ENCODE measurements around the gene HOXC11. TPM values are rescaled to one million over a fixed set of nuclear protein-coding genes. Genes with fewer than 3 reads are reported as not detected.

Gene HOXC11
- polyA plus RNA-seq, 3 donors from 2014 or later = not detected

DNA sequence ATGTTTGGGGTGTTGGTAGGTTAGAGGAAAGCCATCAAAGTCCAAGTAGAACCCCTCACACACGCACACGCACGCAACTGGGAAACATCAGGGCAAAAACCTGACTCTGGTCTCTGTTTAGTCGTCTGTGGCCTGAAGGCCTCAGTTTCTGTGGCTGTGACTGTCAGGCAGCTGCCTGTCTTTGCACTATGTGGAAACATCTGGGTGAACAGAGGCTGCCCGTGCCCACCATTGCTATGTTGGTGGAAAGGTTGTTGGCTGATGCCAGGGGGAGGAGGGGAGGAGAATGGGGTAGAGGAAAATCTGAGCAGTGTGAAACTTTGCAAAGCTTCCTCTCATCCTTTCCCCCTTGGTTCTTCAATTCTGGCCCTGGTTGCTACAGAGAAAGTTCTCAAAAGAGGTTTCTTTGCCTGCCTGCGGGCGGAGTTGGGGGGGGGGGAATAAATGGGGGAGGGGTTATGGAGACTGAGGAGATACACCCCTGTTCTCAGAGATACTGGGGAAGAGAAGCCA, 19.5 kb downstream of the HOXC11 start:
- Mint-ChIP-seq H3K4me1 (peaks cover 41 to 53% of the 10 kb centered on the region in 2 donors), H3K4me3 (no peak overlapping the region), H3K9me3 (peaks cover 0 to 10% (median 0%) of the 10 kb centered on the region in 6 donors), H3K27ac (no peak overlapping the region), H3K36me3 (peaks cover 0 to 4% (median 3%) of the 10 kb centered on the region in 3 donors), H3K27me3 (ENCODE audit: low read depth in 3 of 3) (peaks cover 52 to 79% (median 70%) of the 10 kb centered on the region in 3 donors)
- DNase-seq = no peak

DNA sequence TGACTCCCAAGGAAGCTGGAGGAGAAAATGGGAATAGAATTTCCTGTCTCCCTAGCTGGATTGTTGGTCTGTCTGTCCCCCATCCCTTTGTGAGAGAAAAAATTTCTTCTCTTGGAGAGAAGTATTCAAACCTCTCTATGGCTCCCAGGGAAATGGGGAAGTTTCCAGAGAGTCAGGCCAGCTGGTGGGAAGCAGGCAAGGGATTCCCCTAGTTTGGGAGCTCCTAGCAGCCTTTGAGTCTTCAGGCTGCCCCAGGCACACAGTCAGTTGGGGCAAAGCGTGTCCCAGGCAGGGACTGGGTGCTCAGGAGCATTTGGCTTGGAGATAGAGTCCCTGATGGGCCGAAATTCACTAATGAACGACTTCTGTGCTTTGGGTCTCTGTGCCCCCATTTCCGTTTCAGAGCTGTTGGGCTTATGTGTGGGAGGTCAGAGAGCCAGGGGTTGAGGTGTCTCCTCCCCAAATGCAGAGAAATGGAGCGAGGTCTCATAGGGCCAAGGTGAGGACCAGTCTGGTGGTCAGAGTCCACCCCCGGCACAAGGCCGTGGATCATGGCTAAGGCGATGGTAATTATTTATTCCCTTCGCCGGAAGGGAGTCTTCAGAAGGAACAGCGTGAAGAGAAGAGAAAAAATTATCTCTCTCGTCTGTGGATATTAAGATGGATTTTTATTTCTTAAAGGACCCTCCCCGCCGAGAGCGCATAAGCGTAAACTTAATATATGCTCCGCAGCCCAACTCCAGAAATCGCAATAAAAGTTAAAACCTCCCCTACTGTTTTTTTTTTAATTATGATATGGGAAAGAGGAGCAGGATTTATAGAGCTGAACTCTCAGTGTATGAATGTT, 20.5 kb downstream of the HOXC11 start:
- H3K36me3 Mint-ChIP-seq = peaks cover 0 to 4% (median 0%) of the 10 kb centered on the region in 3 donors
- peaks cover 0 to 10% (median 0%) of the 10 kb centered on the region in 6 donors for H3K9me3 Mint-ChIP-seq
- no peak overlapping the region for H3K27ac Mint-ChIP-seq
- peaks cover 57 to 83% (median 68%) of the 10 kb centered on the region in 3 donors for H3K27me3 Mint-ChIP-seq (ENCODE audit: low read depth in 3 of 3)
- no peak for DNase-seq
- H3K4me3 Mint-ChIP-seq = peak overlapping the region; percentile 18 to 66 (median 50)
- H3K4me1 Mint-ChIP-seq = peaks cover 42 to 57% of the 10 kb centered on the region in 2 donors

DNA sequence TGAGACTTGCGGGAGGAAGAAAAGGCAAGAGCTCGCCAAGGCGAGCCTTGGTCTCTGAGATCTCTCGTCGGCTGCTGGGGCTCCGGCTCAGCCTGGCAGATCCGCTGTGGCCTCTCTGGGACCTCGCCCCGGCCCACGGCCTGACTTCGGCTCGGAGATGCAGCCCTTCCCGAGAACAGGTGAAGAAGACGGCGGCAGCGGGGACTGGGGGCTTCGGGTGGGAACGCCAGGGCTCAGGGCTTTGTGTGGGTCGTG, 21.0 kb downstream of the HOXC11 start:
- H3K36me3 Mint-ChIP-seq = peaks cover 0 to 4% (median 0%) of the 10 kb centered on the region in 3 donors
- DNase-seq = no peak
- peaks cover 57 to 83% (median 67%) of the 10 kb centered on the region in 3 donors for H3K27me3 Mint-ChIP-seq (ENCODE audit: low read depth in 3 of 3)
- peaks cover 41 to 55% of the 10 kb centered on the region in 2 donors for H3K4me1 Mint-ChIP-seq
- H3K27ac Mint-ChIP-seq = no peak overlapping the region
- H3K4me3 Mint-ChIP-seq = peak overlapping the region; percentile 15 to 66 (median 50)
- H3K9me3 Mint-ChIP-seq = peaks cover 0 to 10% (median 0%) of the 10 kb centered on the region in 6 donors

DNA sequence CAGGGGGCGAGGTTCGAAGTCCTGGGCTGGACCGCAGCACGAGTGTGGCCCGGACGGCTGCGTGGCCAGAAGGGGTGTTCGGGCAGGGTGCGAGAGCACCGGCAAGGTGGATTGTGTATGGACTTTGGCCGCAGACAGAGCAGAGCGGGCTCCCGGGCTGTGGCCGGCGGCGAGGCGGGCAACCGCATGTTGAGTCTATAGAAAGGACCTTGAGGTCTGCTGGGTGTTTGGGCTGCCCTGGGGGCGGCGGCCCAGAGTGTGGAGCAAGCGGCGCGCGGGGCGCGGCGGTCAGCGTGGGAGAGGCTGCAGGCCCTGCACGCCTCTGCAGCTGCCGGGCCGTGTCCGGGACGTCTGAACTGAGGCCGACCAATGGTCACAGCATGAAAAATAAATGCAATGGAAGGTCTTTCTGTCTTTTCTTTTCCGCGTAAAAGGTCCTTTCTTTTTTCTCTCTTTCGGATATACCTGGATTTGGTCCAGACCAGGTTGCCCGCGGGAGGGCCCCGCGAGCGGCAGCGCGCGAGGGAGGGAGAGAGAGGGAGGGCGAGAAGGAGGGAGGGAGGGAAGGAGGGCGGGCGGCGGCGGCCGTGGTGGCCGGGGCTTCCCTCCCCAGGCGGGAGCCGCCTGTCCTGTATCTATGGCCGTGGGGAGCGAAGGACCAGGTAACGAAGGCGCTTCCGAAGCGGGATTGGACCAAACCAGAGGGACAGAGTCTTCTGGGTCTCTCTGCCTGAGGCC, 21.5 kb downstream of the HOXC11 start:
- Mint-ChIP-seq H3K36me3 (peaks cover 0 to 4% (median 0%) of the 10 kb centered on the region in 3 donors), H3K4me1 (peaks cover 36 to 50% of the 10 kb centered on the region in 2 donors), H3K9me3 (peaks cover 0 to 10% (median 0%) of the 10 kb centered on the region in 6 donors), H3K4me3 (peak overlapping the region; percentile 77 to 86 (median 85)), H3K27me3 (ENCODE audit: low read depth in 3 of 3) (peaks cover 62 to 83% (median 65%) of the 10 kb centered on the region in 3 donors), H3K27ac (no peak overlapping the region)
- DNase-seq = no peak

DNA sequence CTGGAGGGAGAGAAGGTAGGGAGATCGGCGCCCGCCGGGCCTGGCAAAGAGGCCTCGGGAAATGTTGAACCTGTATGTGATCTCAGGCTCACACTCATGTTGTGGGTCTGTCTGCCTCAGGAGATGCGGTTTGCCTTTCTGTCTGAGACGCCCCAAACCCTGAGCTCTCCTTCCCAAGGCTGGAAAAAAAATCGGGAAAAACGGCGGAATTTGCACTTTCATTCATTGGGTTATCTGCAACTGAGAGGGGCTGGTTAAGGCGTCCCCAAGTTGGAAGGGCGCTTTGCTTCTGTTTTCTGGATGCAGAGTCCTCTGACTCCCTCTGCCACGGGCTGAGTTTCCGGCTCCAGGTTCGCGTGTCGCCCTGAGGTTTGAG, 22.1 kb downstream of the HOXC11 start:
- no peak overlapping the region for H3K27ac Mint-ChIP-seq
- H3K4me3 Mint-ChIP-seq = peak overlapping the region; percentile 77 to 86 (median 85)
- H3K9me3 Mint-ChIP-seq = peaks cover 0 to 10% (median 0%) of the 10 kb centered on the region in 6 donors
- H3K27me3 Mint-ChIP-seq (ENCODE audit: low read depth in 3 of 3) = peaks cover 60 to 82% (median 67%) of the 10 kb centered on the region in 3 donors
- DNase-seq = no peak
- peaks cover 0 to 4% (median 0%) of the 10 kb centered on the region in 3 donors for H3K36me3 Mint-ChIP-seq
- peaks cover 35 to 44% of the 10 kb centered on the region in 2 donors for H3K4me1 Mint-ChIP-seq

DNA sequence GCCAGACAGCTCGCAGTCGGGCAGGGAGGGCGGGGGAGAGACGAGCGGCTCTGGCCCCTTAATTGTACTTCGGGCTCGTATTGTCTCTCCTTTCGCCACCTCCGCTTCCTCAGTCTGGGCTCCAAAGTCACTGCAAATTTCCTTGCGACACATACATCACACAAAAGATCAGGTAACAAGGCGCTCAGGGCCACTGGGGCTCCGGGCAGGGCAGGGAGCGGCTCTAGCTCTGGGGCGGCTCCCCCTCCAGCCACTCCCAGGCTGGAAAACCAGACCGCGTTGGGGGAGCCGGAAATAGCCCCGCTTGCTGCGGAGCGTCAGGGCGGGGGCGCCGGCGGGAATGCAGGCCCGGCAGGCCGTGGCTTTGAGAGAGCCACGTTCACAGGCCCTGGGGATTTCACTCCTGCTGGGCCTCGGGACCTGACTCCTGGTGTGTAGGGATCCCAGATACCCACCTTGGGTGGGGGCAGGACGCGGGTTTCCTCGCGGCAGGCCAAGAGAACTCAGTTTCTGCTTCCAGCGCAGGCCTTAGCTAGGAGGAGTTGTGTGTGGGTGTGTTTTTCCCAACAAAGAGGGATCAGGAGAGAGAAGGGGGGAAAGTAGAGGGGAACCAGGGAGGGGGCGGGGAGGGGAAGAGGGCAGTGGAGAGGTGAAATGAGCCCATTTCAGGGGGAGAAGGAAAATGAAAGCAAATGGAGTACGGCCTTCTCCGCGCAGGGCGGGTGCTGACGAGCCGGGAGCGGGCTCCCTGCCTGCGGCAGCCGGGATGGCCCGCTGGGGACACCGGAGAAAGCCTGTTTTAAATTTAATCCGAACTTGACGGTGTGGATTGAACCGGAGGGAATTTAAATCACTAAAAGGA, 22.7 kb downstream of the HOXC11 start:
- Mint-ChIP-seq H3K27ac (peak overlapping the region in 2 of 6 donors; percentile 11 to 61), H3K36me3 (peaks cover 0 to 4% (median 0%) of the 10 kb centered on the region in 3 donors), H3K9me3 (peaks cover 0 to 10% (median 0%) of the 10 kb centered on the region in 6 donors), H3K27me3 (ENCODE audit: low read depth in 3 of 3) (peaks cover 60 to 79% (median 67%) of the 10 kb centered on the region in 3 donors), H3K4me1 (peaks cover 37 to 38% of the 10 kb centered on the region in 2 donors), H3K4me3 (peak overlapping the region; percentile 77 to 86 (median 85))
- DNase-seq = no peak

DNA sequence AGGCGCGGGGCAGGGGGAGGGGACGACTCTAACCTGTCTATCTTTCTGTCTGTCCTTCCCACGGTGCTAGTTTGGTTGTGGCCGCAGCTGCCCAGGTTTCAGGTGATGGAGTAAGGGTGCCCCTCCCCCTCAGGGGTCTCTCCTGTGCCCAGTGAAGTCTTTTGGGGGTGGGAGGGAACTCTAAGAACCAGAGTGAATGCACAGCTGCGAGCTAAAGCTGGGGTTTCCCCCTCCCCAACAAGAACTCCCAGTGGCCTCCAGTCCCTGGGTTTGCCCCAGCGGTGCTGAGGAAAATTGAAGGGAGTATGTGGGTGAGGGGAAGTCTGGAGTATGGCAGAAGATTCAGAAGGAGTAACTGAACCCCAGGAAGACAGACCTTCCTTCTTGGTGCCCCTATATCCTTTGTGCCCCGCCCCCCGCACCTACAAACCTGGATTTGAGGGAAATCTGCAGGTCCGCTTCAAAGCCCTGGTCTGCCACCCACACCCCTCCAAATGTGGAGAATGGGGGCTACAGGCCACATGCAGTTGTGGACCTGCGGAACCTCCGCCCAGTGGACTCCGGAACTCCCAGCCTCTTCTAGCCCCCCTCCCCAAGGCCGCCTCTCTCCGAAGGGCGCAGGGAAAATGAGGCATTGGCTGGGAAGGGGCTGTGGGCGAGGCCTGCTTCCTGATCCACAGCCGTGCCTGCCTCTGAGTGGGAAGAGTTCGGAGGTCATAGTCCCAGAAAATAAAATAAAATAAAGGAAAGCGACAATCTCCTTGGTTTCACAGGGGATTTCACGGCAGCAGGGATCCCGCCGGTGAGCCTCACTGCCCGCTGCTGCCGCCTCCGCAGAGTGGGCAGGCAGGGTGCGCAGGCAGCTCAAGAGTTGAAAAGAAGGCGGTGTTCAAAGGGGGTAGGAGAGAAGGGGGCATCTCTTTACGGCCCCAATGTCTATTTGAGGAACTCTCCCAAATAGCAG, 23.6 kb downstream of the HOXC11 start:
- H3K4me1 Mint-ChIP-seq = peaks cover 34 to 38% of the 10 kb centered on the region in 2 donors
- peak overlapping the region in 1 of 6 donors; percentile 17 for H3K27ac Mint-ChIP-seq
- H3K9me3 Mint-ChIP-seq = peaks cover 0 to 10% (median 0%) of the 10 kb centered on the region in 6 donors
- peaks cover 0 to 4% (median 0%) of the 10 kb centered on the region in 3 donors for H3K36me3 Mint-ChIP-seq
- DNase-seq = no peak
- peak overlapping the region; percentile 77 to 86 (median 85) for H3K4me3 Mint-ChIP-seq
- peaks cover 68 to 76% (median 76%) of the 10 kb centered on the region in 3 donors for H3K27me3 Mint-ChIP-seq (ENCODE audit: low read depth in 3 of 3)

DNA sequence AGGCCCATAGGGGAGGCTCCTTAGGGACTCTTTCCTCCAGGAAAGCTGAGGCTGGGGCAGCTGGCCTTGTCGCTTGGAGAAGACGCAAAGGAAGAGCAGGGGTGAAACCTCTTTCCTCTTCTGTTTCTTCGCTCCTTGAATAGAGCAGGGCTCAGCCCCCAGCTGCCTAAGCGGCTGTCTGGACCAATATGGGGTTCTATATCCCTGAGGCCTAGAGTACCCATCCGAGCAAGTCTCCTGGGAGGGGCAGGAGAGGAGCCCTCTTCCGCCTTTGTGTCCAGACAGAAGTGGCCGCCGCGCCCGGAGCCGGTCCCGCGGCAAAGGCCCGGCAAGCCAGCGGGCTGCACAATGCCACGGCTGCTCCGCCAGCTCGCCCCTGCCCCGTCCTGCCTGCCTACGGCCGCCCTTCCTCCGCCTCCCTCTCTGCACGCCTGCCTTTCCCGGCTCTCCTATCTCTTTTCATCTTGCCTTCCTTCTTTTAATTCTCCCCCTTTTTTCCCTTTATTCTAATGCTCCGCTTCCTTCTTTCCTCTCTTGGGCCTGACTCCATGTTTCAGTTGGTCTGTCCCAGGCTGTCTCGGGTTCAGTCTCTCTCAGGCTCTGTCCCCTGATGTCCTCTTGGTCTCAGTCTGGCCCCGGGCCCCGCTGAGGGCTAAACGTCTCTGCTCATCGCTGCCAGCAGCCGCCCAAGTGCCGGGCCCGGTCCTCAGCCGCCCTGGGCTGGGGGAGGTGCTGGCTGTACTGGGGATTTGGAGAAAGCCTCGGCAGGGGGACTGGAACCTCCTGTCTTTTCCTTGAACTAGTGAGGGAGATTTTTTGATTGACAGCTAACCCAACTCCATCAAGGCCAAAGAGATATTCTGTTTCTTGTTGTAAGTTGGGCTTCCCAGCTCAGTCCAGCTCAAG, 24.5 kb downstream of the HOXC11 start:
- Mint-ChIP-seq H3K27me3 (ENCODE audit: low read depth in 3 of 3) (peaks cover 70 to 80% (median 74%) of the 10 kb centered on the region in 3 donors), H3K36me3 (peaks cover 0 to 4% (median 0%) of the 10 kb centered on the region in 3 donors), H3K27ac (peak overlapping the region in 1 of 6 donors; percentile 42), H3K4me3 (peak overlapping the region; percentile 53 to 71 (median 60)), H3K4me1 (peaks cover 34 to 38% of the 10 kb centered on the region in 2 donors), H3K9me3 (peaks cover 0 to 5% (median 0%) of the 10 kb centered on the region in 6 donors)
- no peak for DNase-seq

DNA sequence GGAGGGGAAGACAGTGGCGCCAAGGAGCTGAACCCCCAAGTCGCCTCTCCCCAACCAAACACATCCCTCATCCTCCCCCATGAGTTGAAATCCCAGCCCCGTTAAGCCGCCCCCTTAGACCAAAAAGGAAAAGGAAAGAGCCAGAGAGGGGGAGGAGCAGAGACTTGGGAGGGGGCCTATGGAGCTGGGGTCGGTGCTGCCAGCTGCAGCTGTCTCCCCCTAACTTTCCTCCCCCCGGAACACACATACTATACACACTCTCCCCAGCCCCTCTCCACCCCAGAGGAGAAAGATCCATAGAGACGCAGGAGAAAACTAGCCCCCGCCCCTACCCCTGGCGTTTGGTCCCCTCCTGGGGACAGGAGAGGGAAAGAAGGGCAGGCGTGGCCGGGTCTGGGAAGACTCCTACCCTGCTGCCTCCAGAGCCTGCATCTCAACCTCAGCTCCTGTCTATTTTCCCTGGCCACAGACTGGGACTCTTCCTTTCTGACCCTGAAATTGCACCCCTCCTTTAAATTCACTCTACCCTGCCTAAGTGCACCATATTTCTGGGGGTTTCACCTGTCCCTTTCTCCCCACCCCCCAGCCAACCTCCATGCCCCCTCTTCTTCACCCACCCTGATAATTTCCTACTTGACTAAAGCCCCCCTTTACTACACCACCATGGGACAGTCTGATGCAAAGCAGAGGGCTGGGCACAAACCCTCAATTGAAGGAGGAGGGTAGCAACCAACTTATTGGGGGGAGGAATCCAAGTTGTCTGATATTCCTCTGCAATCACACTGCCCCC, 25.4 kb downstream of the HOXC11 start:
- Mint-ChIP-seq H3K27ac (no peak overlapping the region), H3K27me3 (ENCODE audit: low read depth in 3 of 3) (peaks cover 73 to 85% (median 78%) of the 10 kb centered on the region in 3 donors), H3K36me3 (peaks cover 0 to 4% (median 0%) of the 10 kb centered on the region in 3 donors)

DNA sequence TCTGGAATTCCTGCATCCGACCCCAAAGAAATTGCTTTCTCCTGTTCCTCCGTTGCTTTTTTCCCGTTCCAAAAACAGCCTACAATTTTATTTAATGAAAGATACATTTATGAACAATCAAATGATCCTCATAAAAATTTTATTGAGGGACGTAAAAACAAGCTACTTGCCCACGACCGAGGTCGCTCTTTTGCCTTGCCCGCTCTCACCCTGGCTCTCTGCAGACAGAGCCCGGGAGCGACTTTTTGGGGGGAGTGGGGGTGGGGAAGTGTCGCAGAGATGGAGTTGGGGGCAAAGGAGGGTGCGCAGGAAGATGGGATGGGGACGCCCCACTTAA, 25.9 kb downstream of the HOXC11 start:
- Mint-ChIP-seq H3K4me1 (peaks cover 32 to 33% of the 10 kb centered on the region in 2 donors), H3K9me3 (peaks cover 0 to 9% (median 0%) of the 10 kb centered on the region in 6 donors), H3K36me3 (peaks cover 0 to 4% (median 0%) of the 10 kb centered on the region in 3 donors), H3K4me3 (peak overlapping the region in 1 of 5 donors; percentile 33), H3K27ac (no peak overlapping the region), H3K27me3 (ENCODE audit: low read depth in 3 of 3) (peaks cover 71 to 84% (median 78%) of the 10 kb centered on the region in 3 donors)
- DNase-seq = no peak

More for the DNA sequence above, 25.4 kb downstream of the HOXC11 start:
- peak overlapping the region in 1 of 5 donors; percentile 33 for H3K4me3 Mint-ChIP-seq
- H3K4me1 Mint-ChIP-seq = peaks cover 34 to 38% of the 10 kb centered on the region in 2 donors
- DNase-seq = no peak
- H3K9me3 Mint-ChIP-seq = peaks cover 0 to 5% (median 0%) of the 10 kb centered on the region in 6 donors

Measured in immature natural killer cell (primary cell).